Prostate gland (tissue), 2 donors: Measurements from ENCODE around the gene APOL3.

Experiments used
- CTCF ChIP-seq, 4 experiments: fragments of 200-600 bp in 2 of 4; fragments of 450-650 bp in 2 of 4; sonication (generic) in 2 of 4; IDR thresholded peaks; 1 replicate in 3 of 4; 2 replicates in 1 of 4; pipeline ENCODE4 v1.5.1; 2016 to 2019; ENCODE audit warnings: antibody characterized with exemption in 4 of 4, mild to moderate bottlenecking in 2 of 4, moderate library complexity in 2 of 4
- POLR2A ChIP-seq: fragments of 450-650 bp; IDR thresholded peaks from one replicate; pipeline ENCODE4 v1.6.1; 2016; ENCODE audit warnings: antibody characterized with exemption, mild to moderate bottlenecking
- POLR2AphosphoS5 ChIP-seq: sonication (generic); formaldehyde crosslinking; IDR thresholded peaks from one replicate; pipeline ENCODE4 v1.6.1; 2017; ENCODE audit warnings: antibody characterized with exemption

- TF ChIP-seq CTCF (IDR thresholded peaks at IDR 0.05), result no peak
- TF ChIP-seq POLR2AphosphoS5, result no peak
- no peak for TF ChIP-seq POLR2A
Observed at GRCh38 chr22:36182056-36182455, 21.5 kb upstream of the APOL3 start.
